Measurements from ENCODE around the gene ESRP2.
A peak's percentile ranks its signal among the peaks of the same experiment; 100 is the strongest.

ESRP2 gene

GRCh38 chr16:68263559-68264127 is 27.7 kb upstream of the ESRP2 start:
- DNase-seq (ENCODE audit: low read depth): no peak

GRCh38 chr16:68259007-68259825 is 23.3 kb upstream of the ESRP2 start:
- DNase-seq (ENCODE audit: low read depth): no peak

- no peak for DNase-seq (ENCODE audit: low read depth)
Measured at GRCh38 chr16:68257906-68258800, 22.2 kb upstream of the ESRP2 start.

GRCh38 chr16:68257251-68257905 is 21.5 kb upstream of the ESRP2 start:
- DNase-seq (ENCODE audit: low read depth): no peak

GRCh38 chr16:68255712-68256111 is 19.8 kb upstream of the ESRP2 start:
- no peak for DNase-seq (ENCODE audit: low read depth)

GRCh38 chr16:68253721-68254120 is 17.8 kb upstream of the ESRP2 start:
- DNase-seq (ENCODE audit: low read depth): no peak

GRCh38 chr16:68252383-68252782 is 16.5 kb upstream of the ESRP2 start:
- DNase-seq (ENCODE audit: low read depth): no peak

GRCh38 chr16:68251832-68252231 is 15.9 kb upstream of the ESRP2 start:
- no peak for DNase-seq (ENCODE audit: low read depth)

- DNase-seq (ENCODE audit: low read depth): no peak
Measured at GRCh38 chr16:68250951-68251350, 15.0 kb upstream of the ESRP2 start.

- no peak for DNase-seq (ENCODE audit: low read depth)
Measured at GRCh38 chr16:68249371-68249770, 13.4 kb upstream of the ESRP2 start.

GRCh38 chr16:68247932-68248331 is 12.0 kb upstream of the ESRP2 start:
- DNase-seq (ENCODE audit: low read depth): no peak

- no peak for DNase-seq (ENCODE audit: low read depth)
Measured at GRCh38 chr16:68247400-68247799, 11.5 kb upstream of the ESRP2 start.

GRCh38 chr16:68246666-68247065 is 10.7 kb upstream of the ESRP2 start:
- DNase-seq (ENCODE audit: low read depth): no peak

GRCh38 chr16:68246121-68246520 is 10.2 kb upstream of the ESRP2 start:
- no peak for DNase-seq (ENCODE audit: low read depth)

GRCh38 chr16:68244903-68245853 is 9.3 kb upstream of the ESRP2 start, which contains the start of gene PLA2G15:
Gene PLA2G15 (plus strand): TSS chr16:68245373. CDS start chr16:68245427, 54 bp downstream.
- DNase-seq (ENCODE audit: low read depth): peak; percentile 95

- no peak for DNase-seq (ENCODE audit: low read depth)
Measured at GRCh38 chr16:68244481-68244902, 8.6 kb upstream of the ESRP2 start.

GRCh38 chr16:68242926-68243858 is 7.3 kb upstream of the ESRP2 start:
- DNase-seq (ENCODE audit: low read depth): no peak

GRCh38 chr16:68242085-68242484 is 6.2 kb upstream of the ESRP2 start:
- no peak for DNase-seq (ENCODE audit: low read depth)

- DNase-seq (ENCODE audit: low read depth): no peak
Measured at GRCh38 chr16:68238029-68238345, 2.1 kb upstream of the ESRP2 start.

All from stimulated activated CD8-positive, alpha-beta memory T cell treated with anti-CD3 and anti-CD28 coated beads, Interleukin-7, amount 100 ng/mL, for 24 hours (primary cell).